Inflammatory macrophage treated with lipopolysaccharide for 1 hour (primary cell): ENCODE measurements around the gene RIPOR2.
A peak's percentile ranks its signal among the peaks of the same experiment; 100 is the strongest.

Experiments
- DNase-seq, 2 donors: peaks; one replicate each; pipeline ENCODE4 v3.0.0-alpha.2; 2020 to 2022

The RIPOR2 gene

DNA sequence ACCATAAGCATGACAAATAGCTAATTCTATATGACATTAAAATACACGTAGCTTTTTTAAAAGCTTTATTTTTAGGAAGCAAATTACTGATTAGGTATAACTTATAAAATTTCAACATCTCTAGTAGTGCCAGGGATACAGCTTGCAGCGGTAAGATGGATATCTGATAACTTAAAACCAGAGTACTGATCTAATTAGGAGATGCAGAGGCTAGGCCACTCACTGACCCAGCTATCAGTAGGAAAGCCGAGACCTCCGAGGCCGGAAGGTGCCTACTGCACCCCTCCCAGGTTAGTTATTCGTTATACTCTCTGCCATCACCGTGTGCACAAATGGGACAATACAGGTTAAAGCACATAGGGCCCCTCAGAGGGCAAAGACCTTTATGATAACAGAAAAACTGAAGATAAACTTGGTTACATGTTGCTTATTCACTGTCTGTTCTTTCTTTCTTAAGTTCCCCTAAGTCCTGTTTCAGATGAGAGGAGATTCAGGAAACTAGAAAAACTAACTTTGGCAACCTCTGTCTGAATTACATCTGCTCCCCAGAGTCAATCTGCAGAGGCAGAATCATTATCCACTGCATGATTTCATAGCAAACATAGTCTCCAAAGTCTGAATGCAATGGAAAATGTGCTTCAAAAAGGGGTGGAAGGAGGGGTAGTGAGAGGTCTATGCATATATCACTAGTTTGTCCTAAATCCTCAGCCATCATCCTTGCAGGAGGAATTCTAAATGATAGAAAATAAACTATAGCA is 60.8 kb downstream of the RIPOR2 start:
- DNase-seq: no peak

DNA sequence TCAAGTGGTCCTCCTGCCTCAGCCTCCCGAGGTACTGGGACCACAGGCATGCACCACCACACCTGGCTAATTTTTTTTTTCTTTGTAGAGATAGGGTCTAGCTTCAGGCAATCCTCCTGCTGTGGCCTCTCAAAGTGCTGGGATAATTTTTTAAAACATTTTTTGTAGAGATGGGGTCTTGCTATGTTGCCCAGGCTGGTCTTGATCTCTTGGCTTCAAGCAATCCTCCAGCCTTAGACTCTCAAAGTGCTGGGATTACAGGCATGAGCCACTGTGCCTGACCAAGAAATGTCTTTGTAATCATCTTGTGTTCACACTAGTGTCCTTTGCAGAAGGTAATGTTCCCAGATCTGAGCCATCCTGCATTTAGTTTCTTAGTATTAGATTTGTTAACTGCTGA is 61.6 kb downstream of the RIPOR2 start:
- DNase-seq: no peak

DNA sequence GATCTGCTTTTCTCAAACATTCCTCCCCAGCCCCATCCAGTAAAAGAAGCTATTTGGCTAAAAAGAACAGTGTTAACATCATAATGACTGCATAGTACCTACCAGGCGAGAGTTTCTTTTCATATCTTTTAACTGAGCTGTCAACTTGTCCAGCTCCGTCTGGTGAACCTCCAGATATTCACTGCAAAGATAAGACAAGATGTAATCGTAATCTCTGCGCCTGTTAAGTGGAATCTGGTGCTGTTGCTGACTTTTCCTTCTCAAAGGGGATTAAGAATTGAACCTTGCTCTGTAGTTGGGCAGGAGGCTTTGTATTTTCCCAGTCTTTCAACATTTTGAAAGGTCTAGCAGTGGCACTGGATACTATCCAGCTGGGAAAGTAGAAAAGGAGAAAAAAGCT is 63.0 kb downstream of the RIPOR2 start:
- DNase-seq: no peak

DNA sequence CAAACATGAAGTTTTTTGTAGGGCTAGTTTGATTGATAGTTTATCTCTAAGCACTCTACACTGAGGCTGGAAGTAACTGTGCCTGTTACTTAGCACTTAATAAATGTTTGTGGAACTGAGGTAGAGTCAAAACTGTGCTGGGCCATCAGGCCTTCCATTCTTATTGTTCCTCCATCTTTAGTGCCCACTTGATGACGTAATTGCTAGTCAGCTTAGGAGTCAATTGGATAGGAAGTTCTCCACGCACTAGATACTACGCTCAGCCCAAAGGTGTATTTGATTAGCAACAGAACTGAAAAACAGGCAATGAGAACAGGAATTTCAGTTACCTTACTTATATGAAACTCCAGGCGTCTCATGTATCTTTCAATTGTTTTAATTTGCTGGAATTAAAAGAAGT is 67.0 kb downstream of the RIPOR2 start:
- no peak for DNase-seq

DNA sequence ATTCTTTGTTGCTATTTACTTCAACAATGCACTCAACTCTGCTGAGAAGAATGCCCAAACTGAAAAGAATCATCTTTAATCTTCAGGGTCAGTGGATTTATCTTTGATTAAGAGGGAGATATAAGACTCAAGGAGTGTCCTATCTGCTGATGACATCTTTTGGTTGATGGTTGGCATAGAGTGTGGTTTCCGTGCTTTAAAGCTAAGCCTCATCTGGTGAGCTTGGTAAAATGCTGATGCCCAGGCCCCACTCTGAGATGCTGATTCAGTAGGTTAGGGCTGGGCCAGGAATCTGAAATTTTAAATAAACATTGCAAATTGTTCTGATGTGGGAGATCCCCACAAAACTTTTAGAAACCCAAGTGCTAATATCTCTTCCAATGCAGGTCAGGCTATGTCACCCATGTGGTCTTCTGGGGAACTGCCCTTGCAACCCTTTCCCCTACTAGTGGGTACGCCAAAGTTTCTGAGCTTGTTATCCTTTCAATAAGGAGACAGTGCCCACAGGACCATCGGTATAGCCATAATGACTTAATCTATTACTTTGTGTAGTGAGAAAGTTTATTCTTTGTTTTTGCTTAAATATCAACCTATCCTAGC is 68.6 kb downstream of the RIPOR2 start:
- no peak for DNase-seq

DNA sequence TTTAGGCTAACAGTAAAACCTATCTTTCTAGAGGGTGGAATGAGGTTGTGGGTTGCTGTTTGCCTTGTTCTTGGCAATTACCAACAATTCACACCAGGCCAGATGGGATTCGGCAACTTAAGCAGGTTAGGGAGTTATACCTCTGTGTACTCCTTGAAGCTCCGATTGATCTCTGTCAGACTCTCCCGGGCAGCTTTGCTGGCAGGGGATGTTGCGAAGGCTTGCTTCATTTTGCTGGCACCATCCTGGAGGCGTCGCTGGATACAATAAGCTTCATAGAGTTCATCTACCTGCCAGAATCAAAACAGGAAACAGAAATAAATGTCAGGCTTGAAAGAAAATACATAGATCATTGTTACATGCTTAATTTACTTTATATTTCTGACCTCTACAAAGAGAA is 70.6 kb downstream of the RIPOR2 start:
- DNase-seq: no peak

DNA sequence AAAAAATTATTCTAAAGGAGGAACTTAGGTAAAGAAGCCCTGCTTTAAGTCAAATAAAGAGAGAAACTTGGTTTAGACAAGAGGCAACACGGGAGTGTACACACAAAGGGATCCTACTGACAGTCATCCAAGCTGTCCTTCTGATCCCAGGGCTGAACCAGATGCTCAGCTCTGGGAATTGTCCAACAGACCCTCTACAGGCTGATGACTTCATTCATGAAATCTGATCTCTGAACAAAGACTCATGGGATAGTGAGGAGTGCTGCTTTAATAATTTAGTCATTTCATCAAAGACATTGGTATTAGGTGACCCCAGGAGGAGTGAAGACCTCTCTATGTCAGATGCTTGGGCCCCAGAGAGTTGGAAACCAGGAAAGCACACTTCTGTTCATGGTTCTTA is 71.4 kb downstream of the RIPOR2 start:
- no peak for DNase-seq

DNA sequence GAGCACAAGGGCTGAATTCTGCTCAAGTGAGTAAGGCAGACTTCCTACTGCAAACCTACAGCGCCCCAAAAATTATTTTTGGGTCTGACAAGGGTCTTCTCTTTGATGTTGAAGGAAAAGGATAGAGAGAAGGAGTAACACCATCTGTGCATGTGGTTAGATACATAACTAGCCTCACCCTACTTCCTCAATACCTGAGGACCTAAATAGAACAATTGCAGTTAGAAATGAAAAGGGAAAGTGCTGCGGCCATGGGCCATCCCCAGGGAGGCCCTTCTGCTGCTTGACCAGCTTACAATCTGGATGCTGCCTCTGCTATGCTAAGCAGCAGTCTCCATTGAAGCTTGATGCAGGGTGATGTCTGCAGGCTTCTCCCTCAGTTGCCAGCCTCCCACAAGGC is 73.8 kb downstream of the RIPOR2 start:
- no peak for DNase-seq

DNA sequence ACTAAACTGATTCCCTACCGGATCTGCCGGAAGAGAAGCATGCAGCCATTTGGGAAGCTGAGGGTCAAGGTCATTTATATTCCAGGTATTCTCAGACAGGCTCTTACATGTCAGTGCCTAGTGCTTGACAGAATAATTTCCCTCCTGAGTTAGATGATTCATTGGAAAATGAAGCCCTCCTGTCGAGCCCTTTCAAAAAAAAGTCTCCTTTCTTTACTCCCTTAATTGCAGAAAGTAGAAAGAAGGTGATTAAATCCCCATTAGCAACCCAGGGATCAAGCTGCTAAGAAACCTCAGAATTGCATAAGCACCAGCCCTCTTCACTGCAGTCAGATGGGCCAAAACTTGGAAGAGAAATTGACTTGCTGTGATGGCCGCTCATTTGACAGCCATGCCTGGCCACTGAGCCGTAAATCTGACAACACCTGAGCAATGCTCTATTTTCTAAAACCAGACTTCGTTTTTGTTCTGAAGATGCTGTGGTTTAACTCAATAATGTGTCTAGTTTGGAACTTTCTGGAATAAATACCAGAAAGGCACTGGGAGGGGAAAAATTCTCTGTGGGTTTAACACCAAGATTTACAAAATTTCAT is 76.1 kb downstream of the RIPOR2 start:
- DNase-seq: peak in 1 of 2 donors; percentile 16

DNA sequence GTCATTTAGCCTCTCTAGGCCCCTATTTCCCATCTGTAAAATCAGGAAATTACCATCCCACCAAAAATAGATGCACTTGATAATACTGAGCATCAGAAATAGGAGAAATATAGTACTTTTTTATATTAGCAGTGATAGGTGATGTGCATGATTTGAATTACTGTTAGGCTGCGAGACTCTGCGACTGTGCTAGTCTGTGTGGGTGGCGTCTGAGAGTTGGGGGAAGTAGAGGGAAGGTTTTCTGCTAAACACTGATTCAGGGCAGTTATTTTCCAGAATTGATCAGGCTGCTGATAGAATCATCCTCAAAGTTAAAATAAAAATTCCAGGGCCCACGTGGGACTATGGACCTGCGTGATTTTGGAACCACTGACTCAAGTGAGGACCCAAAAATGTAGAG is 76.6 kb downstream of the RIPOR2 start:
- DNase-seq: peak in 1 of 2 donors; percentile 44

DNA sequence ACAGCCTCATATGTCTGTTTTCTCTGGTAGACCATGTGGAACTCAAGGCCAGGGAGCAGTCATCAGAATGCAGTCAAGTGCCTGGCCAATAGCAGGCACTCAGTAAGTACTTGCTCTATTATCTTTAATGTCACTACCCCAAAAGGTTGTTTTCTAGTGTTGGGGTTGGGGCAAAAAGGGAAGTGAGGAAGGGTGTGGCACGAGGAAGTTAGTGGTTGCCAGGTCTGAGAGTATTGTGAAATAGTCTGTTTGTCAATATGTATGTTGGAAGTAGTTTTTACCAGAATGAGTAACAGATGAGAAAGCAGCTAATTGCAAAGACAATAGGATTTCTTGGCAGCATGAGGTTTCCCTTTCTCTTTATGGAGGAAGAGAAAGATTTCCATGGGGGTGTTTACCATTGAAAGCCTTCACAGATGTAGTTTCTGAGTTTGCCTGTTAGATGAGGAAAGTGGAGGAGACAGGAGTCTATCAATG is 77.5 kb downstream of the RIPOR2 start:
- peak; percentile 92 to 95 for DNase-seq

DNA sequence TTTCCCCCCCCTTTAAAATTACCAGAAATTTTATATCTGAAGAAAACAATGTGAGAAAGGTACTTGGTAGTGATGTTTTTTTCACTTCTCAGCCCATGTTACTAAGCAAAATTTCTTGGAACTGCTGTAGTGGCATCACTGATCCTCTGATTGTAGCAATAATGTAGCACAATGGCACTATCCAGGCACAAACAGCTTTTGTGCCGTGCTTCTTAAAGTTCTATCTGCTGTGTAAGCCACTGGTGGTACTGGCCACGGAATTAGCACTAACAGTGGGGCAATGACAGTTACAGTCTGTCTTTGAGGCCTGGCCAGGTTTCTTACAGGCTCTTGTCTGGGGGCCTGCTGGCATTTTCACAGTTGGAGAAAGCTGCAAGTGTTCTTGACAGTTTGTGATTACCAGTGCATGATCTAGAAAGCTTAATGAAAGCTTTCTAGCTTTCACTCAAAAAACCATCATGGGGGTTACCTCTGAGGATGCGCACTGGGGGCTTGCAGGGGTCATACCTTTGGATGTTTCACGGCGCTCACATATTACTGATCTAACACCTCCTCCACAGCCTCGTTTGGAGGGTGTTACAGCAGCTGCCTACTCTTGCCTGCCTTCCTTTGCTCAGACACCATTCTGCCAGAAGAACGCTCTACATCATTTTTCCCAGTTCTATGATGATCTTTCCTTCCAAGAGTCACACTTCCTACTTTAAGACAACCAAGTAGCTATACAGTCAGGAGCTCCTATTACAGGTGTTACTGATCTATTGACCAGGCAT is 78.7 kb downstream of the RIPOR2 start:
- DNase-seq: peak in 1 of 2 donors; percentile 23

DNA sequence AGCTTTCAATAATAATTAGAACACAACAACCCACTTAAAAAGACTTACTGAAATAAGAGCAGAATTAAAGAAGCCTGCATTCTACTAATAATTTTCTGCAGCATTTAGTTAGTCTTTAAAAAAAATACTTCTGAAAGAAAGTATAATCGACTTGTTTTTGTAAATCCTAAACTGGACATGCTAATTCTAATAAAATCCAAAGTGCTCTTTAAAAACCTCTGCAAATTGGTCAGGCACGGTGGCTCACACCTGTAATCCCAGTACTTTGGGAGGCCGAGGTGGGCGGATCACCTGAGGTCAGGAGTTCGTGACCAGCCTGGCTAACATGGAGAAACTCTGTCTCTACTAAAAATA is 79.5 kb downstream of the RIPOR2 start:
- no peak for DNase-seq

DNA sequence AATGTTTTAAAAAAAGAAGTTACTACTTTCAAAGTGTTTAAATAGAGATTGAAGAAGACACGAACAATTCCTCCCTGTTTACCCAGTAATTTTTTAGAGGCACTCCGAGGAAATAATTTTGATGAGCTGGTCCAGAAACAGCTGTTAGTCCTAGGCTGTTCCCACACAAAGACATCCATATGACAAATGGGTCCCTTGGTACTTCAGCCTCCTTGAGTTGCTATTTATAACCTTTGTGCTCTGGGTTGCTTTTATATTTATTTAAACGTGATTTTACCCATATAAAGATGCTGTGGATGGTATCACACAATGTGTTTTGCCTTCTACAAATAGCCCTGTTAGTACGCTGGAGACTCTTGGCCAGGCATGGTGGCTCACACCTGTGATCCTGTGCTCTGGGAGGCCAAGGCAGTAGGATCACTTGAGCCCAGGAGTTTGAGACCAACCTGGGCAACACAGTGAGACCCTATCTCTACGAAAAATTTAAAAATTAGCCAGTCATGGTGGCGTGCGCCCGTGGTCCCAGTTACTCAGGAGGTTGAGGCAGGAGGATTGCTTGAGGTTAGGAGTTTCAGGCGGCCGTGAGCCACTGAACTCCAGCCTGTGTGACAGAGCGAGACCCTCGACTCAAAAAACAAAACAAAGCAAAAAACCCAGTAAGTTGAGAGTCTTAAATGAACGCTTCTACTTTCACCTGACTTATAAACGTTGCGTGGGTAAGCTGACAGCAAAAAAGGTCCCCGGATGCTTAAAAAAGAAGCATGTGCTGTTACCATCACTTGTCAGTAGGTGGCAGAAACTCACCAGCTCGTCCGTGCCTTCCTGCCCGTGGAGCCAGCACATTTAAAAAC is 80.1 kb downstream of the RIPOR2 start:
- peak; percentile 65 to 90 for DNase-seq

DNA sequence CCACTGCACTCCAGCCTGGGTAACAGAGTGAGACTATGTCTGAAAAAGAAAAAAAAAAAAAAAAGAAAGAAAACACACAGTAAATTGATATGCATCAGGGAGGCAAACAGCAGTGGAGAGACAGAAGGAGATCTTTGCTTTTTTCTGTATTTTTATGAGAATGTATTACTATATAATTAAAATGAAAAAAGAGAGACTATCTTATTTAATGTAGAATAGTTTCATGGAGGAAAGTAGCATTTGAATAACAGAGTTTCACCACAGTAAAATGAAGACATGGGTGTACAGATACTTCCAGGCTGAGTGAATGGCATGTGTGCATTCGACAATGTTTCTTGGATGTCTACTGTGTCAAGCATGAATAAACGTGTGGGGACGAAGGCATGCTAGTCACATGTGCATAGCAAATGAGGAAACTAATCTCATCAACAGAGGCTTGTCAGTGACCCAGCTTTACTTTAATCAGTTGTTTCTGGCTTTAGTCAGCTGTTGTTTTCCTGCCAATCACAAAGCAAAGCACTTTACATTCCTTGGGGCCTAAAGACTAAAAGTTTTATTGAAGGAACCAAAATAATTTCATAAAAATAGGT is 81.6 kb downstream of the RIPOR2 start:
- DNase-seq: no peak

DNA sequence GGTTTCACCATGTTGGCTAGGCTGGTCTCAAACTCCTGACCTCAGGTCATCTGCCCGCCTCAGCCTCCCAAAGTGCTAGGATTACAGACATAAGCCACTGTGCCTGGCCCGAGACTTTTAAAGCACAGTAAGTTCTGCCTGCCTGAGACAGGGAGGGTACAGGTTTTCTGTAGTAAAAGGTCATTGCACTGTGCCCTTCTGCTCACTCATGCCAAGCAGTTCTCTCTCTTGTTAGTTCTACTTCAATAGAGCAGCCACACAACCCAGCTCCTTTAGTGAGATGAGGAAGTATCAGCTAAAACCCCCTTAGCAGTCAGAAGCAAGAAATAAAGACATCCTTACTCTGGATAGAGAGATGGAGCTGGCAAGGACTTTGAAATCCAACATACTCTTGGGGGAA is 84.7 kb downstream of the RIPOR2 start:
- DNase-seq: no peak

DNA sequence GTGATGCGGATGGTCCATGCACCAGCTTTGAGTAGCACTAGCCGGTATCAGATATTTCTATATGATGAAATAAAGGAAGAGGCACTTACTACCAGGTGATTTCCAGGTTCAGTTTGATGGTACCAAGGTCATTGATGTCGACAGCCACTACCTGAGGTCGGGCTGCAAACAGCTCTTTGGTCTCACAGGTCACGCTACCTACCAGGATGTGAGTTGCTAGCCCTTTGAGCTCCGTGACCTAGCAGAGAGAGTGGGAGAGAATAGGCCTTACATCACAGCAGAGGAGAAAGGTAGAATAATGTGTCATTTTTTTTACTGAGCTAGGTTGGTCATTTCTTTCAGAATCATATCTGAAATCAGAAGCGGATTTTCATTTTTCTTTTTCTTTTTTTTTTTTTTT is 86.0 kb downstream of the RIPOR2 start:
- DNase-seq: no peak

DNA sequence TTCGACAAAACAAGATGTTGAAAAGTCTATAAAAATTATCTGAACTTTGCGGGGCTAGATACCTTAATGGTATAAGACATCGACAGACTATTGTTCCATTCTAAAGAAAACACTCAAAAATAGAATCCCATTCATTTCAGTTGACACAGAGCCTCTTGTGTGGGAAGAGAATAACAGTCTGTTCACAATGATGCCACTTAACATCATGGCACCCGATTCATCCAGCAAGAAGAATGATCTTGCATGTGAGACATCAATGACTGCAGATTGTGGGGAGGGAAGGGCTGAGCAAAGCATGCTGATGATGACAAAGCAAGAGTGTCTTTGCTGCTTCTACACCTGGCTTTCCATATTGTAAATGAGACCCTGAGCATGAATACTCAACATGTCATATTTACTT is 87.3 kb downstream of the RIPOR2 start:
- no peak for DNase-seq

DNA sequence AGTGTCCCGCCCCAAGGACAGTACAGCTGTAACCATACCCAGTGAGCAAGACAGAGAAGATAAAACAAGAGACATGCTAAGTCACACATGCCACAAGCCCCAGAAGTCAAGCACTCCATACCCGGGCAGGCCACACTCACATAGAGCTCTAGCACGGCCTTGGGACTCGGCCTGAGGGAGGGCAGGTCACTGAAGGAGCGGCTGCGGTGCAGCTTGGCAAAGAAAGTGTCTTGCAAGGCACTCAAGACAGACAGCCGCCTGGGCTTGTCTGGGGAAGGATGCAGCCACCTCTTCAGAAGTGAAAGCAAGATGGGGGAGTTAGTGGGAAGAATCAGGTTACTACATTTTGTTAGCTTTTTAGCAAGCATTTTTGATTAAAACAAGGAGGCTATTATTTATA is 88.4 kb downstream of the RIPOR2 start:
- DNase-seq: no peak

DNA sequence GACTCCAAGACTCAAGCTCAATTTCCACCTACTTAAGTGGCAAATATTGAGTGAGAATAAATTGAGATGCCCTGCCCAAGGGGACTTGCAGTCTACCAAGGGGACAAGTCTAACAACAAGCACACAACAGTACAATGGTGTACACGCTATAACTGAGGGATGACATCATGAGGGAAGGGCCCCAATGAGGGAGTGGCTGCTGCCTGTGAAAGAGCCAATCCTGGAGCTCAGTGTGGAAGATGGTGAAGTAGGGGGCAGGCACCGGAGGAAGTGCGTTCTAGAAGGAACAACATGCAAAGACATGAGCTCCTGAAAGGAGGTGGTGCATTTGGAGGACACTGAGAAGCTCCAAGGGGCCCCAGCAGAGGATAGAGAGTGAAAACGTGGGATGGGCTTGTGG is 90.2 kb downstream of the RIPOR2 start:
- DNase-seq: no peak

DNA sequence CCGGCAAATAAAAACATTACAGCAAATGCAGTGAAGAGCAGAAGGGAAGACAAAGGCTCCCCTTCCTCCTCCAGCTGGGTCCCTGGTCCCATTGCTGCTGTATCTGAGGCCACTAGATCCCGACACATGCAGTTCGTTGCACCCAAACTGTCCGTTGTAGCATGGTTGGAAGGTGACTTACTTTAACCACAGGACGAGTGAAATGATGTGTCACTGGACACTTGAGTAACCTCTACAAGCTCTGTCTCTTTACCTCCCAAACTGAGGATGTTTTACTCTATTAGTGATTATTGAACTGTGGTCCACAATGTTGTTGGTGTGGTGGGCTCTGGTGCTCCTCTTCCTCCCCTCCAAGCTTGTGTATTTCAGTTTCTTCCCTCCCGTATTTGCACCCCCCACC is 90.9 kb downstream of the RIPOR2 start:
- DNase-seq: no peak

DNA sequence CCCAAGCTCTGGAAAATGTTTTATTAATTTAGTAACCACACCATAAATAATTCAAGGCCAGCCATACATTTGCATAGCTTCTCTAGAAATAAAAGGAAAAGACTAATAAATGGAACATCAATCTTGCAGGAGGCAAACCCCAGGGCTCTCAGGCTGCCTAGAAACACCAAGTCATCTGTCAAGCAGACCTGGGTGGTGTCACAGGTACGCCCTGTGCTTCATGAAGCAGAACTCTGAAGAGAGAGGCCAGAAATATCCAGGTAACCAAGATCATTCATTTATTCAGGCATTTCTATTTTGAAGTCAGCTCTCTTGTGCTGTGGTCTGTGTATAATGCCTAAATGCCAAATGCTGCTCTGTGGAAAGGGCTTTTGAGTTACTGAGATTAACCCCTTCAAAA is 91.7 kb downstream of the RIPOR2 start:
- DNase-seq: no peak
